GM12892 (cell line): Measurements from ENCODE around the gene CCNL2.

Experiments
- POLR2A ChIP-seq: IDR thresholded peaks from 2 replicates; pipeline ENCODE4 v1.6.1; 2011; ENCODE audit warnings: low read depth, low read length, control low read depth
- POLR2AphosphoS5 ChIP-seq: IDR thresholded peaks from 2 replicates; pipeline ENCODE4 v1.6.1; 2011; ENCODE audit warnings: low read depth, low read length, control low read depth

DNA sequence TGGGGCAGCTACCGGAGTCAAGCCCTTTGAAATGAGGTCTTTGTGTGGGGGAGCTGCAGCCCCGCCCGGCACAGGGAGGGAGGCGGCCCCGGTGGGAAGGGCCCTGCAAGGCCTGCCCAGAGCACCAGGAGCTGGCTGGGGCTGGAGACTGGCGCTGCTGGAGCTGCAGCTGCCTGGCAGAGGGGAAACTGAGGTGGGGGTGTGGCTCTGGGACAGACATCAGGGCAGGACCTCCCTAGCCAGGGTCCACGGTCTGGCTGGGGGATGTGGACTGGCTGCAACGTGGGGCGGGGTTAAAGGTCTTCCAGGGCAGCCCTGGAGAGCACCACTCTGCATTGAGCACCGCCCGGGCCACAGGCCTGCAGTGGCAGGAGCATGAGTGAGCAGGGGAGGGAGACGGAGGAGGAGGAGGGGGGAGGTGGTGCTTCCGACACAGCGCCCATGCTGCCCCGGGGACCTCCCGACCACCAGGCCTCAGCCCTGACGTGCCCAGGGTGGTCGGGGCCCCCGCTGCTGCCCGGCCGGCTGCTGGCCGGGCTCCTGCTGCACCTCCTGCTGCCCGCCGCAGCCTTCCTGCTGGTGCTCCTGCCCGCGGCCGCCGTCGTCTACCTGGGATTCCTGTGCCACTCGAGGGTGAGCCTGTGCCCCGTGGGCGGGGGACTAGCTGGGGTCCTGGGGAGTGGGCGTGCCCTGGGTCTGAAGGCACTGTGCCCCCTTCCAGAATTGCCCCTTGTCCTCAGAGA, 26.8 kb upstream of the CCNL2 start:
- TF ChIP-seq POLR2A (no peak), POLR2AphosphoS5 (no peak)
